Stimulated activated CD8-positive, alpha-beta memory T cell treated with anti-CD3 and anti-CD28 coated beads, Interleukin-7, amount 100 ng/mL, for 1 hour (primary cell): ENCODE results near the gene POLR3B.

Experiments used
- DNase-seq, 2 donors: peaks; one replicate each; pipeline ENCODE4 v3.0.0-alpha.2; 2020; ENCODE audit warnings: low read depth in 2 of 2

Gene POLR3B

DNA sequence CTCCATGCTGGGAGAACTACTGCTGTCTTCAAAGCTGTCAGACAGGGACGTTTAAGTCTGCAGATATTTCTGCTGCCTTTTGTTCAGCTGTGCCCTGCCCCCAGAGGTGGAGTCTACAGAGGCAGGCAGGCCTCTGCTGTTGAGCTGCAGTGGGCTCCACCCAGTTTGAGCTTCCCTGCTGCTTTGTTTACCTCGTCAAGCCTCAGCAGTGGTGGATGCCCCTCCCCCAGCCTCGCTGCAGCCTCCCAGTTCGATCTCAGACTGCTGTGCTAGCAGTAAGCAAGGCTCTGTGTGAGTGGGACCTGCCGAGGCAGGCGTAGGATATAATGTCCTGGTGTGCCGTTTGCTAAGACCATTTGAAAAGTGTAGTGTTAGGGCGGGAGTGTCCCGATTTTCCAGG lies 193.9 kb downstream of the POLR3B start:
- DNase-seq = no peak

DNA sequence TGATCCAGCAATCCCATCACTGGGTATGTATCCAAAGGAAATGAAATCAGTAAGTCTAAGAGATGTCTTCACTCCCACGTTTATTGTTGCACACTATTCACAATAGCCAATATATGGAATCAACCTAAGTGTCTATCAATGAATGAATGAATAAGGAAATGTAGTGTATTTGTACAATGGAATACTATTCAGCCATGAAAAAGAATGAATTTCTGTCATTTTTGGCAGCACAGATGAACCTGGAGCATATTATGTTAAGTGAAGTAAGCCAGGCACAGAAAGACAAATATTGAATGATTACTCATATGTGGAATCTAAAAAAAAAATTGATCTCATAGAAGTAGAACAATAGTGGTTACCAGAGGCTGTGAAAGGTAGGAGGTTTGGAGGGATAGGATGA lies 194.7 kb downstream of the POLR3B start:
- DNase-seq = no peak
